HL-60/S4 (cell line): Measurements from ENCODE around the gene PLEKHA7.
"Not testable (repeated sequence)": the region's sequence is repeated elsewhere in the genome, so short reads cannot be mapped to it uniquely, and the experiment has no call there.

Experiments used
- in situ Hi-C: fragments of 300-500 bp; cut with MboI; formaldehyde crosslinking; loops from 2 replicates; pipeline ENCODE4 v1.14.3; 2022; ENCODE audit warnings: low sequenced_read_pairs

The PLEKHA7 gene

GRCh38 chr11:17014321-17014832 lies at the start of gene PLEKHA7:
TSS of gene PLEKHA7 (minus strand) at chr11:17014414. CDS start at chr11:17014401, 13 bp downstream.
- in situ Hi-C loops = no loop called here

- in situ Hi-C loops = loop anchor here (10.0 kb wide), 1 partner anchor 279 kb away; no protein-coding TSS in a partner anchor
Measured at GRCh38 chr11:17063171-17064002, 49.2 kb upstream of the PLEKHA7 start.

- in situ Hi-C loops = not testable (repeated sequence)
Measured at GRCh38 chr11:17051146-17051545, 36.9 kb upstream of the PLEKHA7 start.

GRCh38 chr11:17048491-17048890 lies 34.3 kb upstream of the PLEKHA7 start:
- in situ Hi-C loops = not testable (repeated sequence)

- in situ Hi-C loops = no loop called here
Measured at GRCh38 chr11:17046690-17047089, 32.5 kb upstream of the PLEKHA7 start.

GRCh38 chr11:17036666-17037658 lies 22.7 kb upstream of the PLEKHA7 start:
- in situ Hi-C loops = no loop called here

GRCh38 chr11:17034027-17034426 lies 19.8 kb upstream of the PLEKHA7 start:
- in situ Hi-C loops = not testable (repeated sequence)

- in situ Hi-C loops = no loop called here
Measured at GRCh38 chr11:17026487-17027082, 12.4 kb upstream of the PLEKHA7 start.

GRCh38 chr11:17024924-17025323 lies 10.7 kb upstream of the PLEKHA7 start:
- in situ Hi-C loops = no loop called here

- in situ Hi-C loops = no loop called here
Measured at GRCh38 chr11:17021511-17021910, 7.3 kb upstream of the PLEKHA7 start.

- in situ Hi-C loops = no loop called here
Measured at GRCh38 chr11:17020831-17021230, 6.6 kb upstream of the PLEKHA7 start.

GRCh38 chr11:17019232-17019631 lies 5.0 kb upstream of the PLEKHA7 start:
- in situ Hi-C loops = no loop called here

- in situ Hi-C loops = no loop called here
Measured at GRCh38 chr11:17015627-17016126, 1.5 kb upstream of the PLEKHA7 start.

- in situ Hi-C loops = no loop called here
Measured at GRCh38 chr11:17014833-17015626, 816 bp upstream of the PLEKHA7 start.

GRCh38 chr11:17013548-17014320 lies 480 bp downstream of the PLEKHA7 start:
- in situ Hi-C loops = no loop called here

- in situ Hi-C loops = no loop called here
Measured at GRCh38 chr11:17012712-17013547, 1.3 kb downstream of the PLEKHA7 start.

GRCh38 chr11:17012179-17012578 lies 2.0 kb downstream of the PLEKHA7 start:
- in situ Hi-C loops = no loop called here

GRCh38 chr11:17010851-17011420 lies 3.3 kb downstream of the PLEKHA7 start:
- in situ Hi-C loops = no loop called here
